Embryonic facial prominence (tissue), 1 donor: ENCODE data around the gene SERINC1.
"Not testable (repeated sequence)": the region's sequence is repeated elsewhere in the genome, so short reads cannot be mapped to it uniquely, and the experiment has no call there.

ENCODE experiments used
- DNase-seq: peaks from one replicate; pipeline ENCODE4 v3.0.0-alpha.2; 2016; ENCODE audit errors: extremely low spot score

The SERINC1 gene

GRCh38 chr6:122471107-122472021 is at the start of gene SERINC1:
Gene SERINC1, minus strand, starts transcription at chr6:122471807. Its CDS starts 70 bp downstream, at chr6:122471737.
- DNase-seq, result peak; percentile 87

- no peak for DNase-seq
Measured at GRCh38 chr6:122511193-122511924, 39.8 kb upstream of the SERINC1 start.

- not testable (repeated sequence) for DNase-seq
Measured at GRCh38 chr6:122505170-122505569, 33.6 kb upstream of the SERINC1 start.

GRCh38 chr6:122501475-122501874 is 29.9 kb upstream of the SERINC1 start:
- DNase-seq, result no peak

GRCh38 chr6:122495612-122496011 is 24.0 kb upstream of the SERINC1 start:
- DNase-seq, result no peak

GRCh38 chr6:122494665-122495272 is 23.2 kb upstream of the SERINC1 start:
- no peak for DNase-seq

- DNase-seq, result peak; percentile 66
Measured at GRCh38 chr6:122491919-122492555, 20.4 kb upstream of the SERINC1 start.

- DNase-seq, result no peak
Measured at GRCh38 chr6:122490607-122491006, 19.0 kb upstream of the SERINC1 start.

GRCh38 chr6:122484760-122485159 is 13.2 kb upstream of the SERINC1 start:
- no peak for DNase-seq

GRCh38 chr6:122482750-122483080 is 11.1 kb upstream of the SERINC1 start:
- DNase-seq, result no peak

GRCh38 chr6:122476131-122476530 is 4.5 kb upstream of the SERINC1 start:
- no peak for DNase-seq

GRCh38 chr6:122472022-122472340 is 374 bp upstream of the SERINC1 start:
- no peak for DNase-seq

- DNase-seq, result no peak
Measured at GRCh38 chr6:122461885-122462284, 9.7 kb downstream of the SERINC1 start.

- DNase-seq, result not testable (repeated sequence)
Measured at GRCh38 chr6:122459865-122460416, 11.7 kb downstream of the SERINC1 start.

GRCh38 chr6:122459240-122459639 is 12.4 kb downstream of the SERINC1 start:
- no peak for DNase-seq

GRCh38 chr6:122458087-122458486 is 13.5 kb downstream of the SERINC1 start:
- DNase-seq, result no peak

GRCh38 chr6:122455116-122455515 is 16.5 kb downstream of the SERINC1 start:
- not testable (repeated sequence) for DNase-seq

GRCh38 chr6:122454673-122455072 is 16.9 kb downstream of the SERINC1 start:
- no peak for DNase-seq

GRCh38 chr6:122452509-122452908 is 19.1 kb downstream of the SERINC1 start:
- no peak for DNase-seq

GRCh38 chr6:122449069-122449468 is 22.5 kb downstream of the SERINC1 start:
- DNase-seq, result no peak

GRCh38 chr6:122445274-122445673 is 26.3 kb downstream of the SERINC1 start:
- no peak for DNase-seq

GRCh38 chr6:122438975-122439374 is 32.6 kb downstream of the SERINC1 start:
- DNase-seq, result no peak
